Kidney epithelial cell (primary cell): Measurements from ENCODE around the gene GC. TPM values are rescaled to one million over a fixed set of nuclear protein-coding genes. Genes with fewer than 3 reads are reported as not detected.
"Not testable (repeated sequence)": the region's sequence is repeated elsewhere in the genome, so short reads cannot be mapped to it uniquely, and the experiment has no call there.

Source experiments
- DNase-seq: peaks from one replicate; pipeline ENCODE4 v3.0.0-alpha.2; 2010; ENCODE audit warnings: low read depth
- H3K27me3 ChIP-seq: 2 replicates; pipeline ENCODE4 v1.6.0; 2011; ENCODE audit warnings: low read length; ENCODE audit not compliant: control insufficient read depth, insufficient read depth
- H3K36me3 ChIP-seq: 2 replicates; pipeline ENCODE4 v1.5.1; 2011; ENCODE audit warnings: low read length; ENCODE audit not compliant: control insufficient read depth, insufficient read depth
- H3K4me3 ChIP-seq: 2 replicates; pipeline ENCODE4 v1.5.1; 2011; ENCODE audit warnings: low read depth, mild to moderate bottlenecking, control low read depth, low read length
- total RNA-seq: library from RNA; depleted of rRNA; stranded (reverse); fragments of >200 nt; gene quantifications from 2 replicates; pipeline ENCODE4 v1.2.3, GENCODE V29; 2015
- TF ChIP-seq, protein P1 (sequence below): IDR thresholded peaks from 2 replicates; pipeline ENCODE4 v1.5.1; 2011; ENCODE audit warnings: mild to moderate bottlenecking, moderate library complexity, low read length, control low read depth, inconsistent platforms; ENCODE audit not compliant: insufficient read depth, poor library complexity, severe bottlenecking

The GC gene
- total RNA-seq, 1 donor from 2014 or later = not detected

DNA sequence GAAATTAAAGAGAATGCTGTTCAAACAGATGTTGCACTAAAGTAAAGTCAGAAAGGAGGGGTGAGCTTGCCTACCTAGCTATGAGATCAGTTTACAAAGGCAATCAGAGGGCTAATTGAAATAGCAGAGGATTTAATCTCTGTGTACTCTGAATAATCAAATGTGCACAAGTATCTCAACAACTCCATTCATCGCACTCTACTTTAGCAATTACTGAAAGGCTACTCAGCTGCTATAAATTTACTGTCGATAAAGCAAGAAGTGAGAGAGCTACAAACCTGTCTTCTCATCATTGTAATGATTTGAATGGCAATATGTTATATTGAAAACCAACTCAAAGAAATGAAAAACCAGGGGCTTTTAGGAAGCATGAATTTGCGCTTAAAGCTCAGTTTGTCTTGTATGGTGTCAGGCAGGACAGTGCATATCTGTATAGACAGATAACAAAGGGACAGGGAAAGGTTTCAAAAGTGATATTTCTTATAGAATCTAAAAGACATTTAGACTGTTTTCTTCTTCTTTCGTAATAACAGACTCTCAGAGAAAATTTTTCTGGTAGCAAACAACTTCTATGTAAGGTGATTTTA, 34.8 kb downstream of the GC start:
- TF ChIP-seq, protein P1, sequence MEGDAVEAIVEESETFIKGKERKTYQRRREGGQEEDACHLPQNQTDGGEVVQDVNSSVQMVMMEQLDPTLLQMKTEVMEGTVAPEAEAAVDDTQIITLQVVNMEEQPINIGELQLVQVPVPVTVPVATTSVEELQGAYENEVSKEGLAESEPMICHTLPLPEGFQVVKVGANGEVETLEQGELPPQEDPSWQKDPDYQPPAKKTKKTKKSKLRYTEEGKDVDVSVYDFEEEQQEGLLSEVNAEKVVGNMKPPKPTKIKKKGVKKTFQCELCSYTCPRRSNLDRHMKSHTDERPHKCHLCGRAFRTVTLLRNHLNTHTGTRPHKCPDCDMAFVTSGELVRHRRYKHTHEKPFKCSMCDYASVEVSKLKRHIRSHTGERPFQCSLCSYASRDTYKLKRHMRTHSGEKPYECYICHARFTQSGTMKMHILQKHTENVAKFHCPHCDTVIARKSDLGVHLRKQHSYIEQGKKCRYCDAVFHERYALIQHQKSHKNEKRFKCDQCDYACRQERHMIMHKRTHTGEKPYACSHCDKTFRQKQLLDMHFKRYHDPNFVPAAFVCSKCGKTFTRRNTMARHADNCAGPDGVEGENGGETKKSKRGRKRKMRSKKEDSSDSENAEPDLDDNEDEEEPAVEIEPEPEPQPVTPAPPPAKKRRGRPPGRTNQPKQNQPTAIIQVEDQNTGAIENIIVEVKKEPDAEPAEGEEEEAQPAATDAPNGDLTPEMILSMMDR = no peak
- H3K4me3 ChIP-seq = no peak overlapping the region
- no peaks in the 10 kb centered on the region for H3K36me3 ChIP-seq
- no peaks in the 10 kb centered on the region for H3K27me3 ChIP-seq
- no peak for DNase-seq

GRCh38 chr4:71746379-71746778, 37.5 kb downstream of the GC start:
- Histone ChIP-seq H3K36me3 (no peaks in the 10 kb centered on the region), H3K4me3 (no peak overlapping the region), H3K27me3 (no peaks in the 10 kb centered on the region)
- TF ChIP-seq, protein P1 = no peak
- DNase-seq = no peak

DNA sequence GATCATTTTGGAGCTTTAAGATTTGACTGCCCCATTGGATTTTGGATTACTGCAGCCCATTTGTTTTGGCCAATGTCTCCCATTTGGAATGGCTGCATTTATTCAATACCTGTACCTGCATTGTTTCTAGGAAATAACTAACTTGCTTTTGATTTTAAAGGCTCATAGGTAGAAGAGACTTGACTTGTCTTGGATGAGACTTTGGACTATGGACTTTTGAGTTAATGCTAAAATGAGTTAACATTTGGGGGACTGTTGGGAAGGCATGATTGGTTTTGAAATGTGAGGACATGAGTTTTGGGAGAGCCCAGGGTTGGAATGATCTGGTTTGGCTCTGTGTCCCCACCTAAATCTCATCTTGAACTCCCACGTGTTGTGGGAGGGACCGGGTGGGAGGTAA, 45.1 kb downstream of the GC start:
- not testable (repeated sequence) for H3K36me3 ChIP-seq, DNase-seq, H3K4me3 ChIP-seq, H3K27me3 ChIP-seq

- Histone ChIP-seq H3K27me3 (no peaks in the 10 kb centered on the region), H3K4me3 (no peak overlapping the region), H3K36me3 (no peaks in the 10 kb centered on the region)
- TF ChIP-seq, protein P1 = peak; percentile 41
- peak; percentile 25 for DNase-seq
Observed at GRCh38 chr4:71732706-71733105, 51.2 kb downstream of the GC start.

DNA sequence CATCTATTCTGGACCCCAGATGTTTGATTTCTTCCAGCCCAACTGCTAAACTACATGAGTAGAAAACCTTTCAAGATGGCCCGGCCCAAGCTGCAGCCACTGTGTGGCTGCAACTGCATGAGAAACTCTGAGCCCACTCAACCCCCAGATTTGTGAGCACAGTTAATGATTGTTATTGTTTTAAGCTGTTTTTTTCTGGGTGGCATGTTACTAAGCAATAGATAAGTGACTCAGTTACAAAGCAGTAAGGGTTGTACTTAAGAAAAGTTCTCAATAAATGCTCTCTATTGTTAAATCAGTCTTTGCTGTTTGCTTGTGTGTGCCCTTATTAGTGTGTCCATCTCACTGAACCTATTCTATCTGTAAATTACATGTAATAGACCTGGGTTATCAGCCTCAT, 51.8 kb downstream of the GC start:
- no peaks in the 10 kb centered on the region for H3K36me3 ChIP-seq
- no peaks in the 10 kb centered on the region for H3K27me3 ChIP-seq
- DNase-seq = peak; percentile 39
- TF ChIP-seq, protein P1 = no peak
- H3K4me3 ChIP-seq = no peak overlapping the region

DNA sequence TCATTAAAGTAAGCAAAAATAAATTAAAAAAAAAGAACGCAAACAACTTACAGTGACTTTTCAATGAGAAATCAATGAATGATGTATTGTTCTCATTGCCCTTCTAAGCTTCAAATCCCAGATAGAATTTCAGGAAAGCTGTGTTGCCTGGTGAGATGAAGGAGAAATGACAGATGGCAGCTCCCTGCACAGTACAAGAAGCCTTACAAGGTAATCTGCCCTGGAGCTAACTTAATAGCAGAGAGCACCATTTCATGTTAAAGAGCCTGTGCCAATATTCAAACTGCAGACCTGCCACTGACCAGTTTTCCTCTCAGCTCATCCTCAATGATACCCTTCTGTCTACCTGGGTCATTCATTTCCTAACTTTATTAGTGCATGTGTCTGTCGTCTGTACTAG, 54.0 kb downstream of the GC start:
- Histone ChIP-seq H3K4me3 (no peak overlapping the region), H3K27me3 (no peaks in the 10 kb centered on the region), H3K36me3 (no peaks in the 10 kb centered on the region)
- DNase-seq = no peak
- TF ChIP-seq, protein P1 = no peak
